Activated CD4-positive, alpha-beta T cell treated with anti-CD3 and anti-CD28 coated beads for 48 hours (primary cell): Measurements from ENCODE around the gene FYCO1.

Source experiments
- DNase-seq: peaks from one replicate; pipeline ENCODE4 v3.0.0-alpha.2; 2020

The FYCO1 gene

DNA sequence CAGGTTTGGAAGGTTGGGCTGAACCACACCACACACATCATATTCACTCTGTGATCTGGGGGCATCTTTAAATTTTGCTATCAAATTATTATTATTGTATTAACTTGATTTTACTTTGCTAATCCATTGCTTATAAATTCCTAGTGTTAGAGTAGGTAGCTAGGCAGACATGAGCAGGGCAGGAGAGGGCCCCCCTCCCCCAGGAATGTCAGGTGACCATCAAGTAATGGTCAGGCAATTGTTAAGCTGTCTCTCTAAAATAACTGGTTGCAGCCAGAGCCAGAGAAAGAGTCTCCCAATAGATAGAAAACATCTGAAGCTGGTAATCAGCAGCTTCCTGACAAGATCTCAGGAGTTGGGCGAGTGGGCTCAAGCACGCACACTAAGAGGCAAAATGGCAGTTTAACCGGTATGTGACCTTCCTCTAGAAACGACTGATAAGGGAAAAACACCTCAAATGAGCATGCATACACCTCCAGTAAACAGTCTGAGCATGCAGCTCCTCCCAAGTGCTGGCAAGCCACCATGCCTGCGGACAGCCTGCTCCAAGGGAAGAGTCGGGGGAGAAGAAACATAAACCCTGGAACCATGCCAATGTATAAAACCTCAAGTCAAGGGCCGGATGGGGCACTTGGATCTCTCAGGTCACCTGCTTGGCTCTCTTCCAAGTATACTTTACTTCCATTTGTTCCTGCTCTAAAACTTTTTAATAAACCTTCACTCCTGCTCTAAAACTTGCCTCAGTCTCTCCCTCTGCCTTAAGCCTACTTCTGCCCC, 55.4 kb downstream of the FYCO1 start:
- DNase-seq, result no peak

GRCh38 chr3:45939341-45939771, 56.3 kb downstream of the FYCO1 start:
- no peak for DNase-seq

DNA sequence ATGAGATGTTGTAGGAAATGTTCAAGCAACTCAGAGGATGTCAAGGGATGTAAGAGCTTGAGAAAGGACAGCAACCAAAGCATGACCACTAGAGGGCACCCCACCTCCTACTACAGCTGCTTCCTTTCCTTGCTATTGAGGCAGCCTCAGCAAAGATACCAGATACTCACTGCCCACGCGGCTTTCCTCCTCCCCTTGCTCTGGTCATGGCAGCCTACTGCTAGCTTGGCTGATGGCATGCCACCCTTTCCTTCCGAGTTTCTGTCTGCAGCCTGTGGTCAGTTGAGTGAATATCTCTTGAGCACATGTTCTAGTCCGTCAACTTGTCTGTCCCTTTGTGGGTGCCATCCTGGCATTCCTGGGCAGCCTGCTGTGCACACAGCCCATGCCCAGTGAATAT, 56.8 kb downstream of the FYCO1 start:
- DNase-seq, result peak; percentile 91

DNA sequence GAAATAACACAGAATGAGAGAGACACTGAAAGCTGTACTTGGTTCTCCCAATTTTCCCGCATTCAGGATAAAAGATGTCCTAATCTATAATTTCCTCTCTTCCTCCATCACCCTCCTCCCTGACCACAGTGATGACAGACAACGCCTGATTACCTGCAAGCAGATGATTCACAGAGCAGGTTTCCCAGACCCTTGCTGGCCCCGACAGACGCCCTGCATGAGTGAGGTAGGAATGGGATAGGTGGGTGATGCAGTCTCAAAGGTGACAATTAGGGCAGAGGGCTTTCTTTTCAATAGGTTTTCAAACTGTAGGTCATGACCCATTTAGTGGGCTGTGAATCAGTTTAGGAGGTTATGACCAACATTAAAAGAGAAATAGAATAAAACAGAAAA, 57.6 kb downstream of the FYCO1 start:
- DNase-seq, result no peak

DNA sequence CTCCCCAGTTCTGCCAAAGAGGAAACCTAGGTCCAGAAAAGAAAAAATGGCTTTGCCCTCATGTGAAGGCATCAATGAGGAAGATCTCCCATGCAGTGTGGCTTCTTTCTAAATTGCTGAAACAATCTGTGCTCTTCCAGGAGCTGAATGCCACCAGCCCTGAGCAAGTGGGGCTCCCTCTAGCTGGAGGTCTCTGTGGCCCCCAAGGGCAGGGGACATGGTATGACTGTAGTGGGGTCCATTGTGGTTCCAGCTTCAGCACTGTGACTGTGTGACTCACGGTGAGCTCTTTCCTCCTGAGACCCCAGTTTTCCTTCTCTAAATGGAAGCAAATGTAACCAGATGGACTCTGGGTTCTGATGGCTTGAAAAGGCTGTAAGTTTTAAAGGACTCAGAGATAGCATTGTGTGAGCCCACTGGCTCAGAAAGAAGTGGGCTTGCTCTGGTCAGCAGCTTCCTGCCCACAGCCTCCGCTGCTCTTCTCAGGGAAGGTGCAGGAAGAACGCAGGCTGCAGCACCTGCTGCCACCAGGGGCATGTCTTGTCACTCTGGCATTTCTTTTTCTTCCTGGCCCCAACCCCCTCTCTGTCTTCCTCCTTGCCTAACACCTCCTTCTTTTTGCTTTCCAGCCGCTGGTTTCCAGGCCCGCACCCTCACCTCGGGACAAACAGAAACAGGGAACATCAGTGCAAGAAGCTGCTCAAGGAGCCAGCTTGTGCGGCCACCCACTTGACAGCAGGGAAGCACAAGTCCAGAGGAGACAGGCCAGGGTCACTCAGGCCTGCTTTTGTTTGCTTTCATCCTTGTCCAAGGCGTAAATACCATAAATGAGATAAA, 58.2 kb downstream of the FYCO1 start:
- DNase-seq, result no peak

DNA sequence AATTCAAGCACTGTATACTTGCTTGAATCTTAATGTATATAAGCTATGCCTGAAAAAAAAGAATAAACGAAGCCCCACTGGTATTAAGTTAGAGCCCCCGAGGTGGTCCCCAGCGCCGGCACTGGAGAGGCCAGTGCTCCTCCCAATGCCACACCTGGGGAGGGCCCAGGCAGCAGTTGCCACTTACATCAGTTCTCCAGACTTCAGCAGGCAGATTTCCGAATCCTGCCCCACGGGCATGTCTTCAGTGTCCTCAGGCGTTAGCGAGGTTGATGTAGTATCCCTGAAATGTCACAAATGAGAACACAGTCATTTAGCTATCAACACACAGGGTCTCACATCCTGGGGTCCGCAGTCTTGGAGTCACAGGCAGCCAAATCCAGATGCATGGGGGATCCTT, 59.4 kb downstream of the FYCO1 start:
- no peak for DNase-seq

DNA sequence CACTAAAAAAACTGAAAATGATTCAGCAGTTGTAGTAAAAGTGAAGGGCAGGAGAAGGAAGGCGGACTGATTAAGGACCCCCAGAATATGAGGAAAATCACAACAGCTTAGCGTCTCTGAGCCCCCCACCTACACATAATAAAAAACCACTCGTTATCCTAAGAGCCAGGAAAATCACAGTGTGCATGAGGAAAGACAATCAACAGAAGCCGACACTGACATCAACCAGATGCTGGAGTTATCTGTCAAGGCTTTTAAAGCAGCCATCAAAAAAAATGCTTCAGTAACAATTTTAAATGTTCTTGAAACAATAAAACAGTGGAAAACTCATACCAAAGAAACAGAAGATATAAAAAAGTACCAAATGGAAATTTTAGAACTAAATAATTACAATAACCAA, 62.0 kb downstream of the FYCO1 start:
- DNase-seq, result no peak

- DNase-seq, result no peak
Observed at GRCh38 chr3:45932112-45932511, 63.5 kb downstream of the FYCO1 start.

GRCh38 chr3:45931496-45931895, 64.1 kb downstream of the FYCO1 start:
- no peak for DNase-seq

GRCh38 chr3:45929042-45929679, 66.5 kb downstream of the FYCO1 start:
- peak; percentile 75 for DNase-seq

GRCh38 chr3:45927881-45928280, 67.7 kb downstream of the FYCO1 start:
- DNase-seq, result no peak

DNA sequence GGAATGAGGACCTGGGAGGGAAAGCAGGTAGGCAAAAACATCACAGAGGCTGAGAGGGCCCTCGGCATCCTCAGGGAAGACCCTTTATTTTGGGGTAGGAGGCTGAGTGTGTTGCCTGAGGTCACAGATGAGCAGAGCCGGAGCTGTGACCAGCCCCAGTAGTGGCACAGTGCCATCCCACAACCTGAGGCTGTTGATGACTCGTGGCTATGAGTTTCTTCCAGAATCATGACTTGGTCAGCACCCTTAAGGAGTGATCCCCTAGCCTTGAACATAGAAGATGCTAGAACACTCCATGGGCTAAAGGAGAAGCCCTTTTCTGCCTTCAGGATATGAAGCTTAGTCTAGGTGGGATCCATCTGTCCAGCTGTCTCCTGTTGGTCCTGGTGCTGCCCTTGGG, 71.9 kb downstream of the FYCO1 start:
- DNase-seq, result no peak

DNA sequence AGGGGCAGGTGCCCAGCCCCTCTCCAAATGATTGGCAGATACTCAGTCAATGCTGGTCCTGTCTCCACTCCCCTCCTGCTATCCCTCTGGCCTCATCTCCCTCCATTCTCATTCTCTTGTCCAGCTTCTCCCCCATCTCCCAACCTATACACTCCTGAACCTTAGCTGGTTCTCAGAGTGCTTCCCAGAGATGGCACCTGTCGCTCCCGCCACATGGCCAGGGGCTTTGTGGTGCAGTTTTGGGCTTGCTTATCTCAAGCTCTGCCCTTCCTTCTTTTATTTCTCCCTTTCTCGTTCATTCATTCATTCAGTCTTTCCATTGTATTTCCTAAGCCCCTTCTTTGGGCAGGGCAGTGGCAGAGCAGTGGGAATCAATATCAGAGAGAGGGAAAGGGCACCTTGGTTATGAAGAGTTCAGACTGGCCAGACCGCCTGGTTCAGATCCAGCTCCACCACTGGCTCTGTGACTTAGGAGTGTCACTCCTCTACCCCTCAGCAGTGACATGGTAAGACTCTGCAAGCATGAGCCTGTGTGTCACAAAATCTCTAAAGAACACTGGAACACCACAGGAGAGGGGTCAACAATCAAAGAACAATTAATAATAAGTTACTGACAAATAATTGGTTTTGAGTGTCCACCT, 72.6 kb downstream of the FYCO1 start:
- DNase-seq, result no peak

DNA sequence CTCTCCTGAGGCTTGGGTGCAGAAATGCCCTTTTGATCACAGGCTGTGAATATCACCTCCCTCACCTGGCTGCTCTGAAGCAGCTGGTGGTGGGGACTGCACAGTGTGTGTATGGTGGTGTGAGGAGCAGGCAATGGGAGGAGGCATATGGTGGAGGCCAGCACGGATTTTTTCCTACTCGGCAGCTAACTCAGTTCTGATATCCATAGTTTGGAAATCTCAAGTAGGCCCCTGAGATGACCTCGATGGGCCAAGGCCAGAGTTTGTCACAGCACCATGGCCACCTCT, 73.6 kb downstream of the FYCO1 start:
- DNase-seq, result no peak

- no peak for DNase-seq
Observed at GRCh38 chr3:45921158-45922038, 74.2 kb downstream of the FYCO1 start.

GRCh38 chr3:45917146-45917898, 78.3 kb downstream of the FYCO1 start:
- no peak for DNase-seq

DNA sequence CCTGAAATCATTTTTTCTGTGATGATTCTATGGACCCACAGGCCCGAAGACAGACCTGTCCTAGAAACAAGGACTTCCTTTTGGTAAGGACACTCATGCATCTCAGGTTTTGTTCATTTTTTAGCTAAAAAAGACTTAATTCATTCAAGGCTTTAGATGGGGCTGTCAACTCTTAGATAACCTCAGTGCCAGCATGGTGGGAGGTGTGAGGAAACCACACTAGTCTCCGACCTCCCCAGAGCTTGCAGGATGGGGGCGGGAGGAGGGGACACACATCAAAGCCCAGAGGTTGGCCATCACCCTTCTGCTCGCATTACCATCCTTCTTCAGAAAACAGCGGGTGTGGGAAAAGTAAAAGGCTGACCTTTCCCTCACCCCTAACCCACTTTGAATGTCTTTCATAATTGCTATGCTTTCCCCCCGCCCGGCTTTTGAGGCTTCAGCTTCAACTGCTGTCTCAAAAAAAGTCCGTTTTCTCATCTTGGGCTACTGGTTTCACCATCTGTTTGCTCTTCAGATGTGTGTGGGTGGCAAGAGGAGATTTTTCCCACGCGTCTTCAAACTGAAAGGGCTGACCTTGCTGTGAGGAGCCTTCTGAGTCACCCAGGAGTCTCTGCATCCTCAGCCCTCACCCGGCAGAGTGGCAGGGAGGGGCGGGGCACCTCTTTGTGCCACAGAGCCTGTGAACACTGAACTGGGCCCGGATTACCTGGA, 79.9 kb downstream of the FYCO1 start:
- peak; percentile 87 for DNase-seq

- DNase-seq, result no peak
Observed at GRCh38 chr3:45915059-45915439, 80.6 kb downstream of the FYCO1 start.

- no peak for DNase-seq
Observed at GRCh38 chr3:45914362-45915058, 81.1 kb downstream of the FYCO1 start.

DNA sequence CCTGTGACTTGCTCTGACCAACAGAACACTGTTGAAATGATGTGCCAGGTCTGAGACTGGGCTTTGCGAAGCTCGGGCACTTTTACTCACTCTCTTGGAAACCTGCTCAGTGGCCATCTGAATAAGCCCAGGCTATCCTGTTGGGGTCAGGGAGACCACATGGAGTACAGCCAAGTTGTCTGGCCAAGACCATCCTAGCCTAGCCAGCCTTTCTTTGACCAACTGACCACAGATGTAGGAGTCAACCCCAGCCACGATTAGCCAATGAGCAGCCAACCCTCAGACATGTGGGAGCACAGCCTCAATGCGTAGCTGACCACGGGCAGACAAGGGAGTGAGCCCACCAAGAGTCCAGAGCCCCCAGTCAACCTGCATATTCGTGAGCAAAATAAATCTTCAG, 83.2 kb downstream of the FYCO1 start:
- no peak for DNase-seq
